GM10248 (cell line): ENCODE measurements around the gene GPR152.

ENCODE experiments used
- CTCF ChIA-PET: fragments of 300-600 bp; sonication (Branson Sonifier 250); formaldehyde crosslinking; extraction: SDS; loops from one replicate; lab custom pipeline; 2021; ENCODE audit warnings: antibody characterized with exemption; lab: Yijun Ruan, JAX
- POLR2A ChIA-PET: fragments of 350-650 bp; sonication (Branson Sonifier 250); formaldehyde crosslinking; extraction: SDS; loops from one replicate; lab custom pipeline; 2020; ENCODE audit warnings: antibody characterized with exemption; lab: Yijun Ruan, JAX
- DNase-seq: peaks from one replicate; pipeline ENCODE4 v3.0.0; 2012; ENCODE audit errors: extremely low spot score
- CTCF ChIP-seq: IDR thresholded peaks from 2 replicates; pipeline ENCODE4 v1.5.1; 2012; ENCODE audit warnings: mild to moderate bottlenecking, low read depth; ENCODE audit errors: extremely low read depth, missing control alignments, control extremely low read depth

The GPR152 gene

GRCh38 chr11:67452141-67452952 lies at the start of gene GPR152:
Gene GPR152 (minus strand): TSS chr11:67452729. CDS start chr11:67452724, 5 bp downstream.
- no peak for TF ChIP-seq CTCF
- no peak for DNase-seq
- ChIA-PET CTCF (no interaction called here), POLR2A (interaction anchor here (0.8 to 1.1 kb wide), 3 partner anchors 11 to 38 kb away, joined by 3 read pairs; partner anchors contain the start of gene TMEM134)

- POLR2A ChIA-PET, result interaction anchor here (0.5 to 0.9 kb wide), 2 partner anchors 15 to 54 kb away, joined by 3 to 4 read pairs; no protein-coding TSS in a partner anchor
- TF ChIP-seq CTCF, result no peak
- CTCF ChIA-PET, result interaction anchor here (1.2 to 1.5 kb wide), 2 partner anchors 12 to 95 kb away, joined by 3 to 4 read pairs; no protein-coding TSS in a partner anchor
- no peak for DNase-seq
Measured at GRCh38 chr11:67501854-67502253, 49.3 kb upstream of the GPR152 start.

GRCh38 chr11:67500831-67501715 lies 48.5 kb upstream of the GPR152 start:
- POLR2A ChIA-PET, result interaction anchor here (0.5 to 0.9 kb wide), 2 partner anchors 14 to 53 kb away, joined by 3 to 4 read pairs; no protein-coding TSS in a partner anchor
- CTCF ChIA-PET, result interaction anchor here (1.5 kb wide), 1 partner anchor 11 kb away, joined by 4 read pairs; no protein-coding TSS in a partner anchor
- TF ChIP-seq CTCF, result no peak
- DNase-seq, result no peak

GRCh38 chr11:67500484-67500821 lies 47.9 kb upstream of the GPR152 start:
- ChIA-PET POLR2A (no interaction called here), CTCF (interaction anchor here (1.0 to 1.5 kb wide), 2 partner anchors 11 to 119 kb away, joined by 3 to 4 read pairs; no protein-coding TSS in a partner anchor)
- no peak for DNase-seq
- no peak for TF ChIP-seq CTCF

GRCh38 chr11:67499808-67500483 lies 47.4 kb upstream of the GPR152 start:
- POLR2A ChIA-PET, result no interaction called here
- DNase-seq, result no peak
- TF ChIP-seq CTCF, result no peak
- CTCF ChIA-PET, result interaction anchor here (1.0 to 1.5 kb wide), 2 partner anchors 10 to 118 kb away, joined by 3 to 4 read pairs; no protein-coding TSS in a partner anchor
